Dermis microvascular lymphatic vessel endothelial cell (primary cell): ENCODE data around the gene TCF25. TPM values are rescaled to one million over a fixed set of nuclear protein-coding genes. Genes with fewer than 3 reads are reported as not detected.
"Not testable (repeated sequence)": the region's sequence is repeated elsewhere in the genome, so short reads cannot be mapped to it uniquely, and the experiment has no call there.

Experiments
- DNase-seq, 2 donors: peaks; one replicate each; pipeline versions ENCODE4 v3.0.0 to v3.0.0-alpha.2; 2010; ENCODE audit warnings: low read depth in 2 of 2
- total RNA-seq: library from RNA; depleted of rRNA; stranded (reverse); fragments of >200 nt; gene quantifications from 2 replicates; pipeline ENCODE4 v1.2.1, GENCODE V29; 2014

Gene TCF25
- total RNA-seq, 1 donor from 2014 or later: 132 TPM

DNA sequence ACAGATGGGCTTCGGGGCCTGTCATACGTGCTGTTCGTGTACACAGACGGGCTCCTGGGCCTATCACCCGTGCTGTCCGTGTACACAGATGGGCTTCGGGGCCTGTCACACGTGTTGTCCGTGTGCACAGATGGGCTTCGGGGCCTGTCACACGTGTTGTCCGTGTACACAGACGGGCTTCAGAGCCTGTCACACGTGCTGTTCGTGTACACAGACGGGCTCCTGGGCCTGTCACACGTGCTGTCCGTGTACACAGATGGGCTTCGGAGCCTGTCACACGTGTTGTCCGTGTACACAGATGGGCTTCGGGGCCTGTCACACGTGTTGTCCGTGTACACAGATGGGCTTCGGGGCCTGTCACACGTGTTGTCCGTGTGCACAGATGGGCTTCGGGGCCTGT lies 5.7 kb downstream of the TCF25 start:
- not testable (repeated sequence) for DNase-seq

DNA sequence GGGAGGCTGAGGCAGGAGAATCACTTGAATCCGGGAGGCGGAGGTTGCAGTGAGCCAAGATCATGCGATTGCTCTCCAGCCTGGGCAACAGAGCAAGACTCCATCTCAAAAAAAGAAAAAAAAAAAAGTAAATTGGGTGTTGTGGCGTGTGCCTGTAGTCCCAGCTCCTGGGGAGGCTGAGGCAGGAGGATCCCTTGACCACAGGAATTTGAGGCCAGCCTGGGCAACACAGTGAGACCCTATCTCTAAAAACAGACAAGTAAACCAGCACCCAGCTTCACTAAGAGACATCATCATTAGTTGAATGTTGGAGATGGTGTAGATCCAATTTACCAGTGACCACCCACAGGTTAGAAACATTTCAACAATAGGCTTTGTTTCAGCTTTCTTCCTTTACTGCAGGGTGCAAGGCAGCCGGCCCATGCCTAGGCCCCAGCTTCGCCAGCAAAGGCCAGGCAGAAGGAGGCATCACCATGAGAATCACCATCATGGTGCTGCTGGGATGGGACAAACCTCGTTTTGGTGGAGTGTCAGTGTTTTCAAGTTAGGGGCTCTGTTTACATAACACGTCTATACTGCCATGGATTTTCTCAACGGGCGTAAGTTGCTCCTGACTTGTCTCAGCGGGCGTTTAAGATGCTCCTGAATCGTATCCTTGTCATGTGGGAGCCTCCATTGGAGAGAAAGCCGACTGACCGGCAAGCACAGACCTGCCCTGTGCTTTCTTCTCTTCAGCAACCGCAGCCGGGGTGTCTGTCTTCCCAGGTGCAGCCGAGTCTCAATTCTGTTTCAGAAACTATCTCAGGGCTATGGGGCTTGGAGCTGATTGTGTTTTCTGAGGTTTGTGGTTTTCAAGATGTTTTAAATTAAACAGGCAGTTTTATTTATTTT lies 7.3 kb downstream of the TCF25 start:
- no peak for DNase-seq

DNA sequence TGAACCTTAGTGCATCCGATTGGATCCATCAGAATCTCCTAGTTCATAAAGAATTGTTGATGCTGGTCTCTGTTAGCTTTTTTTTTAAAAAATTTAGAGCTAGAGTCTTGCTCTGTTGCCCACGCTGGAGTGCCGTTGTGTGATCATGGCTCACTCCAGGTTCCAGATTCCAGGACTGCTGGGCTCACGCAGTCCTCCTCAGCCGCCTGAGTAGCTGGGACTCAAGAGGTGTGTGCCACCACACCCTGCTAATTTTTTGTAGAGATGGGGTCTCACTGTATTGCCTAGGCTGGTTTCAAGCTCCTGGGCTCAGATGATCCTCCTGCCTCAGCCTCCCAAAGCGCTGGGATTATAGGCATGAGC lies 8.0 kb downstream of the TCF25 start:
- no peak for DNase-seq

DNA sequence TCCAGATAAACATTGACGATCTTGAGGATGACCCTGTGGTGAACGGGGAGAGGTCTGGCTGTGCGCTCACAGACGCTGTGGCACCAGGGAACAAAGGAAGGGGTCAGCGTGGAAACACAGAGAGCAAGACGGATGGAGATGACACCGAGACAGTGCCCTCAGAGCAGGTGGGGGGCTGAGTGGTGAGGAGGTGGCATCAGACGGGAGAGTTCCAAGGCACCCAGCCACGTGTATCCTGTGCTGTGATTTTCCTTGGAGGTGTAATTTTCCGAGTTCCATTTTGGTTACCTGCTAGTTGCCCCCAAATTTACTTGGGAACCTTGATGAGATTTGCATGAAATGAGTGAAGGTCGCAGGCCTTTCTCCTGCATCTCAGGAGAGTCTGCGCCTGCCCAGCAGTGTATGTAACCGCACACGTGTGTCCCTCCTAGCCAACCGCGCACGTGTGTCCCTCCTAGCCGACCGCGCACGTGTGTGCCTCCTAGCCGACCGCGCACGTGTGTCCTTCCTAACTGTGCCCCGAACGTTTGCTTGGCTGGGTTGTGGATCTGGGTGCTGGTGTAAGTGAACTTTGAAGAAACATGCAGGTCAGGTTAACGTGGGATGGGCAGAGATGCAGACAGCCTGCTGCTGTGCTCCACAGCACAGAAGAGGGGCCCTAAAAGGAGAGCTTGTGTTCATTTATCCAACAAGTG lies 10.1 kb downstream of the TCF25 start:
- DNase-seq: no peak

DNA sequence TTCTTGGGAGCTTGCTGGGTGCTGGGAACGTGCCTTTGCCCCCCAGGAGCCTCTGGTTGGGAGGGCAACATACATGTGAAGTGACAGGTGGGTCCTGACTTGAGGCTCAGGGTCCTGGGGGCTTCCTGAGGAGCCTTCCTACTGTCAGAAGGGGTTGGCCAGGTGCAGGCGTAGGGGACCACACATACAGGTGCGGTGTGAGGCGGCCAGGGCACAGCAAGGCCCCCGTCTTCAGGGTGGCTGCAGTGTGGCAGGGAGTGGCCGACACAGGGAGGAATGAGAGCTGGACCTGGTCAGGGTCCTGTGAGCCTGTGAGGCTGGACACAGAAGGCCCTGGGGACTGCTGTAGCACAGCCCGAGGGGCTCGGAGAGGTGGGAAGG lies 10.6 kb downstream of the TCF25 start:
- DNase-seq: no peak

DNA sequence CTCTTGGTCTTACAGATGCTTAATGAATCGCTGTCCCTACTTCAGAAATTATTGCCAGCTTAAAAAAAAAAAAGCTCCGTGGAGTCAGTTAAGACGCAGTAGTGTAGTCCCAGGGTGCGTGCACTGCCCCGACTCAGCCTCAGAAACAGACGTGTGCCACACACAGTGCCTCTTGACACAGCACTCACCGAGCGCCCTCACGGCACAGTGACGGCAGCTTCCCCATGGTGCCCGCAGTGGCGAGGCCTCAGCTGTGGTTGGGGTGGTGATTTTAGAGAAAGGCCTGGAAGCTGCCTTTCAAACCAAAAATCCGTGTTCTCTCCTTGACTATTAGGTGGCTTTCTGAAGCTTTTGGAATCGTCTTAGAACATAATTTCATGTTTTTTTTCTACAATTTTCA lies 13.9 kb downstream of the TCF25 start:
- no peak for DNase-seq

DNA sequence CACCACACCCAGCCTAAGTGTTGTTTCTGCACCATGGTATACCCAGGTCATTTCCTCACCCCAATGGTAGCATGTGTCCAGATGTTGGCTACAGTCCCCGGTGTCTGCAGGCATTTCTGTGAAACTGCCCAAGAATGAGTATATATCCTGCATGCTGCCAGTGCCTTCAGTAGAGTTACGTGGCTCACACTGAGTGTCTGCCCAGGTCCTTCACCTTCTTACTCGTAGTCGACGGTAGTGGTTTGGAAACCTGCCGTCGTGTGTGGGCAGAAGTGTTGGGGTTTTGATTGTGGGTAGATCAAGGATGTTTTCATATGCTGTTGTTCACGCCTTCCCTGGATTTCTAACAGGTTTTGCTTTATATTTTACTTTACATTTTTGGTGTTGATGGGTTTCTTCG lies 16.8 kb downstream of the TCF25 start:
- no peak for DNase-seq

DNA sequence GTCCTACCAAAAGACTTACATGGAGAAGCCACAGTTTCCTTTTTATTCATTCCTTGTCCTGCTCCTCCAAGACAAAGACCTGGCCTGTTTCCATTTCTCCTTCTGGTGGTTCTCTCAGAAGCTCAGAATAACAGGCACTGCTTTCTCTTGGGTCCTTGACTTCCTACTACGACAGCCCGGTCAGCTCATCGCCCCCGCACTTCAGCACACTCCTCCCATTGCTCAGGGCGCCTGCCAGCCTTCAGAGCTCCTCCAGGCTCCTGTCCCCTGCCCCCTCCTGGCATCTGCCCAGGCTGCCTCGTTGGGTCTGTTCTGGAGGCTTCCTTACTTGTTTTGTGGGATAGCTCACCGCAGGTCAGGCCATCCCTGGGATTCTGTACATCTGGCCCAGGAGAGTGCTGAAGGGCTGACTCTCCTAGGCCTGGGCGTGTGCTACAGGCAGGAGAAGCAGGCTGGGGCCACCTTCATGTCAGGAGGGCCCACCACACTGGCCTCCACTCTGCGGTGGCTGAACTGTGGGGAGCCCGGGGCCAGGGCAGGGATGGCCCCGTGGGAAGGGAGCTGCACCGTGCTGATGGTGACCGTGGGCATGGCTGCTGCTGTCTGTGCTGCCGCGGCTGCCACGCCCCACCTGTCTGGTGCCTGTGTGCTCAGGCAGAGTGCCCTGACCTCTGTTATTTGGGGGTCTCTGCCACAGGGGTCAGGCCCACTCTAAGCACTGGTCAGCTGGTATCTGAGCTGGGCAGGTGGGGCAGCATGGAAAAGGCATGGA lies 17.7 kb downstream of the TCF25 start:
- no peak for DNase-seq

DNA sequence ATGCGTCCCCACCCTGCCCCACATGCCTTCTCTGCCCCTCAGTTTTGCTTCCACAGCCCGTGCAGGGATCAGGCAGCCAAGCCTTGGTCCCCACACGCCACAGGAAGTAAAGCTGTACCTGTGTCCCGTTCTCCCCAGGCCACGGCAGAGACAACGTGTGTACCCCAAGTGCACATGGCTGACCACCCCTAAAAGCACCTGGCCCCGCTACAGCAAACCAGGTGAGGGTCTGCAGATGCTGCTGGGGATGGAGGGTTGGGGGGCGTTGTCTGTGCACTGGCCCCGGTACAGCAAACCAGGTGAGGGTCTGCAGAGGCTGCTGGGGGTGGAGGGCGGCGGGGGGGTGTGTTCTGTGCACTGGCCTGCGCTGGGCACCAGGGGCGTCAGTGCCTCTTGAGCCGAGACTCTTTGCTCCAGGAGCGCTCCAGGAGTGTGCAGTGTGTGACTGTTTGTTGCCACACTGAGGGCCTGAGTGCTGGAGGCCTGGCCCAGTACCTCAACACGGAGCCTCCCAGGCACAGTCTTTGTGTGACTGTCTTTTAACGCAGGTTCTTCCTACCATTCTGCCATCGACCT lies 18.8 kb downstream of the TCF25 start:
- no peak for DNase-seq

DNA sequence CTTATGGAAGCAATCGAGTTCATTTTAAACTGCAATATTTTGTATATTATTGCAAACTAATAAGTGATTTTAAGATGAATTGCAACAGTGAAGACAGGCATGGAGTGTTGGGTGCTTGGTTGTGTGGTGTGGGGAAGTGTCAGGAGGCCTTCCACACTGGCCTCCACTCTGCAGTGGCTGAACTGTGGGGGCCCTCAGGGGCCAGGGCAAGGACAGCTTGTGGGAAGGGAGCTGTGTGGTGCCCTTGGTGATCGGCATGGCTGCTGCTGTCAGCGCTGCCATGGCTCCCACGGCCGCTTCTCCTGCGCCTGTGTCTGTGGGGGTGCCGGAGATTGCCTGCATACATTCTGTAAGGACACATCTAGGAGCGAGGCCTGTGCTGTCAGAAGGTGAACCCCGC lies 19.2 kb downstream of the TCF25 start:
- DNase-seq: no peak

DNA sequence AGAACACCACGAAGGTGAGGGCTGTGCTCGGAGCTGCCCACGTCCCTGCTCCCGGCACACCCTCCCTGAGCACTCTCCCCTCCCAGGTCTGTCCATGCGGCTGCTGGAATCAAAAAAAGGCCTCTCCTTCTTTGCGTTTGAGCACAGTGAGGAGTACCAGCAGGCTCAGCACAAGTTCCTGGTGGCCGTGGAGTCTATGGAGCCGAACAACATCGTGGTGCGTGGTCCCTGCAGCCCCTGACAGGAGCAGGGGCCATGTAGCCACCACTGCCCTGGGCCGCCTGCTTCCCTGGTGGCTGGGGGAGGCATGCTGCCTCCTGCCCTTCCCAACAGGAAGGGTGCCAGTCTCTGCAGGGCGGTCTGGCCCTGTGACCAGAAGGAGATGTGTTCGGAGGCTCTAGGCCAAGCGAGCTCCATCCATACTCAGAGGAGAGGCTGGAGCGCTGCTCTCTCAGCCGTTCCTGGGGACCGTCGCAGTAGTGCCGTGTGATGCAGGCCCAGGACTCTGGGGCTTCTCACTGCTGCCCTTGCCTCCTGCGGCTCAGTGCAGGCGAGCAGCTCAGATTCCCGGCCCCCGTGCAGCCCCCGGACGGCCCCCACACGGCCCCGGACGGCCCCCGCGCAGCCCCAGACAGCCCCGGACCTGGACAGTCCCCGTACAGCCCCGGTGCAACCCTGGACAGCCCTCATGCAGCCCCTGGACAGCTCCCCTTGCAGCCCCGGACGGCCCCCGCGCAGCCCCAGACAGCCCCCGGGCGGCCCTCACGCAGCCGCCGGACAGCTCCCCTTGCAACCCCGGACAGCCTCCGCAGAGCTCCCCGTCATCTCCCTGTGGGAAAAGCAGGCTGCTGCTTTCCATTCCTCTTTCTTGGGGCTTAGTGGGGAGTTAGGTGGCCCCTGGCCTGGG lies 20.5 kb downstream of the TCF25 start:
- no peak for DNase-seq

DNA sequence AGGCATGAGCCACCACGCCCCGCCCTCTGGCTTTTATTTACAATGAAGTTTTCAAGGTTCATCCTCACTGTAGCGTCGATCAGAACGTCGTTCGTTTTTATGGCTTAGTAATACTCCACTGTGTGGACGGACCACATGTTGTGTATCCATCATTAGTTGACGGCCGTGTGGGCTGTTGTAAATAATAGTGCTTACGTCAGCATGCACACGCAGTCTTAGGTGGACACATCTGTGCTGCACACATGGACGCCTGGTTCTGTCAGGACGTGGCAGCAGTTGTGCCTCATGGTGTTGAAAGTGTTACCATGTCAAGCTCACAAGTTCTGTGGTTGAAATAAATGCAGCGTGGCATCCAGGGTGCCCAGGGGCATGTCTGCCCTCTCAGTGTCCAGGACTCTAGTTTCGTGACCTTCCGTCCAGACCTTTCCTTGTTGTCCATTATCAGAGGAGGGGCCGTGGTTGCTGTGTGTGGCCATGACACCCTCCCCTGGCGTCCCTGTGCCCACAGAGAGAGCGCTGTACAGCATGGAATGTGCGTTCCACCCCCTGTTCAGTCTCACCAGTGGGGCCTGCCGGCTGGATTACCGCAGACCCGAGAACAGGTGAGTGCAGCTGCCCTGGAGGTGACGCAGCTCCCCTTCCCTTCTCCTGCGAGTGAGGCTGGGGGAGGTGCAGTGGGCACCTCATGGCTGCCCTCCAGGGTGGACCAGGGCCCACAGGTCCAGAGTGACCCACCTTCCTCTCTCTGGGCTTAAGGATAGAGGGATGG lies 22.3 kb downstream of the TCF25 start:
- no peak for DNase-seq

DNA sequence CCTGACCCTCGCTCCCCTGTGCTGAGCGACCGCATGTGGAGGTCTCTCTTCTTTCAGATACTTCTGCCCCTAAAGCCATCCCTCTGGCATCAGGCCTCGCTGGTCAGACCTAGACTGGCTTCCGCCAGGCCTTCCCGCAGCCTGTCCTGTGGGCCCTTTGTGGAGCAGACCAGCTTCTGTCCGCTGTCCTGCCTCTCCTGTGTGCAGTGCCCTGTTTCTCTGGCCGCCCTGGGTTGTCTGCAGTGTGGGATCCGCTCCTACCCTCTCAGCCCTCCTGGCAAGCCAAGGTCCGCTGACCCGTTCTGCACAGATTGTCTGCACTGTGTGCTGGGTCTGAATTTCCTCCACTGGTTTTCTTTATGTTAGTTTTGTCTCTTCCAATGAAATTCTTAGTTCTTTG lies 23.8 kb downstream of the TCF25 start:
- no peak for DNase-seq

DNA sequence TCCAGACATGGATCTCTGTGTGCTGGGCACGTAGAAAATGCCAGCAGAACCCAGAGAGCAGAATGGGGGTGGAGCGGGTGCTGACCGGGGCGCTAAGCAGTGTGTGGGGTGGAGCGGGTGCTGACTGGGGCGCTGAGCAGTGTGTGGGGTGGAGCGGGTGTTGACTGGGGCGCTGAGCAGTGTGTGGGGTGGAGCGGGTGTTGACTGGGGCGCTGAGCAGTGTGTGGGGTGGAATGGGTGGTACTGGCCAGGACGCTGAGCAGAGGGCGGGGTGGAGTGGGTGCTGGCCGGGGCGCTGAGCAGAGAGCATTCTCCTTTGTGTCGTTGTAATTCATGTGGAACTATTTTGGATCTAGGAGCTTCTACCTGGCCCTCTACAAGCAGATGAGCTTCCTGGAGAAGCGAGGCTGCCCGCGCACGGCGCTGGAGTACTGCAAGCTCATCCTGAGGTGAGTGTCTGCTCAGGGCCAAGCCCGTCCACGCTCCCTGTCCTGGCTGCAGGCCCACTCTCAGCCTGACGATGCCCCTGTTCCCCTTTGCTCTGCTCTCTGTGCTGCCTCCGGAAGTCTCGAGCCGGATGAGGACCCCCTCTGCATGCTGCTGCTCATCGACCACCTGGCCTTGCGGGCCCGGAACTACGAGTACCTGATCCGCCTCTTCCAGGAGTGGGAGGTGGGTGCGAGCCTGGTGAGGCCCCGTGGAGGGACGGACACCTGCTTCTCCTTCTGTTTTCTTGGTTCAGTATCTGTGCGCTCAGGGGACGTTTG lies 25.0 kb downstream of the TCF25 start:
- no peak for DNase-seq

DNA sequence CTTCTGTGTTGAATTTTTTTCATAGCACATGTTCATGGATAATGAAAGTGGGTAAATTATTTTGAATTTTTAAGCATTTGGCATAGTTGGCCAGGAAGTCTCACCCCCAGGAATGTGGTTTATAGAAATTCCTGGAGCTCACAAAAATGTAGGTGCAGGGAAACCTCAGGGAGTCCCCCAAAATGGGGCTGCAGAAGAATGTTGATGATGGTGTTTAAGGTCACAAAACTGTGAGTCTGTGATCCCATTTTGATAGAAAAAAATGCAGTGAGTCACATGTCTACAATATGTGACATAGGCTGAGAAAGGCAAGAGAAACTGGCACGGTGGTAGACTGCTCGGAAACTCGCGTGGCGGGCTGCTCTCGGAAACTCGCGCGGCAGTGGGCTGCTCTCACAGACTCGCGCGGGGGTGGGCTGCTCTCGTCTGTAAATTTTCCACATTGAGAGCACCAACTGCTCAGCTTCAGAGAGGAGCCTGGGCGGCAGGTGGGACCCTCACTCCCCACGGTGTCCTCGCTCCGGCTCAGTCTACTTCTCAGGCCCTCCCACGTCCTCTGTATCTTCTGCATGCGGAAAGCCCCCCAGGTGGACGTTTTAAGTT lies 26.6 kb downstream of the TCF25 start:
- DNase-seq: no peak

DNA sequence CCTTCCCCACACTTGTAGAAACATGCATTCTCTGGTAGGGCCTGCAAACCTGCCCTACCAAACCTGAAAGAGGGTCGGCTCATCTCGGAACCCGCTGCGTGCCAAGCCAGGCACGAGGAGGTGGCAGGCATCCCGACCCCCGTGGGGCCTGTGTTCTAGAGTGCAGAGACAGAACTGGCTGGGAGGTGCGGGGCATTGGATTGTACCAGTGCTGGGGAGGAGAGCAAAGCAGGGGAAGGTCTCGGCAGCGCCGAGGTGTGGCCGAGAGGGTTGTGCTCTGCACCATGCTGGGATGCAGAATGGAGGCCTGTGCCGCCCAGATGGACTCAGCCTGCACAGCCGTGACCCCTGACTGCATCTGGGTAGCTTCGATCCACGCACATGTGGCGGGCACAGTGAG lies 27.5 kb downstream of the TCF25 start:
- DNase-seq: no peak

DNA sequence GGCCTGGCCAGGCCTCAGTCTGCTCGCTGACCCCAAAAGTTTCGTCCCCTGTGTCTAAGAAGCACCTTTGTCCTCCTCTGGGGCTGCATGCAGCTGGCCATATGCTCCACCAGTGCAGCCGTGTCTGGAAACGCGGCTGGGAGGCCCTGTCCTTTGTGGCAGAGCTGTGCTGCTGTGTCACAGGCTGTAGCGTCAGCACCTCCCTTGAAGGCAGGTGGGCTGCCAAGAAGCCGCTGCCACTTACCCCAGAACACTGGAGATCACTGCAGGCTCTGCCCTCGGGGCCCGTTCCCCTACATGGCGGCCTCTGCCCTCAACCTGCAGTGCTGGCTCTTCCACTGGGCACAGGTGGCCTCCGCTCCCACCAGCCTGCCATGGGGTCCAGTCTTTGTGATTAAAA lies 29.6 kb downstream of the TCF25 start:
- no peak for DNase-seq

DNA sequence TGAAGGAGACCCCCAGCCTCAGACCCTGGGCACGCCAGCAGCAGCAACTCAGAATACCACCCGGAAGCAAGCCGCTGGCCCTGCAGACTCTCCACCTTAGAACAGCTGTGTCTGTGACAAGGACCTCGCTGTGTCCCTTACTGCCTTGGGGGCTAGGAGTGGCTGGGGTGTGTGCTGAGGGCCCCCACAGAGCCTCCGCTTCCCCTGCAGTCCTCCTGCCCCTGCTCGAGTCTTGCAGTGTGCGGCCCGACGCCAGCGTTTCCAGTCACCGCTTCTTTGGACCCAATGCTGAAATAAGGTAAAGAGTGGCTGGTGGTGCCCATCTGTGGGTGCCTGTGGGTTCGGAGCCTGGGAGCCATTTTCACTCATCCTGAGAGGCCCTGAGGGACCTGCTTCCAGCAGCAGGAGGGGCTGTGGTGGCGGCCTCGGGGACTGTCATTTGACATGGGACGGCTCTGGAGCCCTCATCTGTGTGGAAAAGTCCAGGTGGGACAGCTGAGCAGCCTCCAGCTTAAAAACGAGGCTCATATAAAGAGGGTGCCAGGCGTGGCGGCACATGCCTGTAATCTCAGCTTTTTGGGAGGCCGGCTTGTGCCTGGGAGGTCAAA lies 30.6 kb downstream of the TCF25 start:
- no peak for DNase-seq
